GM12872 (cell line): ENCODE data around the gene COL6A2.

Experiments
- CTCF ChIP-seq: IDR thresholded peaks from 3 replicates; pipeline ENCODE4 v1.5.1; 2011; ENCODE audit warnings: low read depth, mild to moderate bottlenecking, low read length, moderate library complexity; ENCODE audit not compliant: insufficient read depth

COL6A2 gene

GRCh38 chr21:46097336-46098293 lies at the start of gene COL6A2:
COL6A2 (plus strand) TSS chr21:46098112.
- no peak for TF ChIP-seq CTCF

- TF ChIP-seq CTCF, result no peak
Observed at GRCh38 chr21:46048926-46049889, 48.7 kb upstream of the COL6A2 start.

- TF ChIP-seq CTCF, result no peak
Observed at GRCh38 chr21:46049890-46050667, 47.8 kb upstream of the COL6A2 start.

- no peak for TF ChIP-seq CTCF
Observed at GRCh38 chr21:46050668-46051378, 47.1 kb upstream of the COL6A2 start.

- no peak for TF ChIP-seq CTCF
Observed at GRCh38 chr21:46051379-46051770, 46.5 kb upstream of the COL6A2 start.

- no peak for TF ChIP-seq CTCF
Observed at GRCh38 chr21:46051821-46052675, 45.9 kb upstream of the COL6A2 start.
